ENCODE results near the gene SLCO4A1.

The SLCO4A1 gene

DNA sequence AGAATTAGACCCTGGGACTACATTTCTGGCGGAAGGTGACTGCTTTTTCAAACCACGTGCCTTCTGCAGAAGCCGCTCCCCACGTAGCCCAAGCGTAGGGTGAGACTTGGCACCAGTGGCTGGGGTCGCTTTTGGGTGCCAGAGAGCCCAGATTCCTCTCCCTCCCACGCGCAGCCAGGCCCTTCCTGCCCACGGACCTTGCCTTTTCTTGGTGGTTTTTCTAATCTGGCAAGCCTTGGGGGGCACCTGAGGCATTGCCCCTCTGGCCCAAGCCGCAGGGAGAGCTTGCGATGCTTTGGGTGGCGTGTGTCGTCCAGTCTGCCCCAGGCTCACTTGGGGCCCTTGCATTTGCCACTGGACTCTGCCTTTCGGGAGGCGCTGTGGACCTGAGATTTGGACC, 3.3 kb downstream of the SLCO4A1 start:
- DNase-seq (ENCODE audit: extremely low read depth, low read depth) = no peak
- TF ChIP-seq, protein P1, sequence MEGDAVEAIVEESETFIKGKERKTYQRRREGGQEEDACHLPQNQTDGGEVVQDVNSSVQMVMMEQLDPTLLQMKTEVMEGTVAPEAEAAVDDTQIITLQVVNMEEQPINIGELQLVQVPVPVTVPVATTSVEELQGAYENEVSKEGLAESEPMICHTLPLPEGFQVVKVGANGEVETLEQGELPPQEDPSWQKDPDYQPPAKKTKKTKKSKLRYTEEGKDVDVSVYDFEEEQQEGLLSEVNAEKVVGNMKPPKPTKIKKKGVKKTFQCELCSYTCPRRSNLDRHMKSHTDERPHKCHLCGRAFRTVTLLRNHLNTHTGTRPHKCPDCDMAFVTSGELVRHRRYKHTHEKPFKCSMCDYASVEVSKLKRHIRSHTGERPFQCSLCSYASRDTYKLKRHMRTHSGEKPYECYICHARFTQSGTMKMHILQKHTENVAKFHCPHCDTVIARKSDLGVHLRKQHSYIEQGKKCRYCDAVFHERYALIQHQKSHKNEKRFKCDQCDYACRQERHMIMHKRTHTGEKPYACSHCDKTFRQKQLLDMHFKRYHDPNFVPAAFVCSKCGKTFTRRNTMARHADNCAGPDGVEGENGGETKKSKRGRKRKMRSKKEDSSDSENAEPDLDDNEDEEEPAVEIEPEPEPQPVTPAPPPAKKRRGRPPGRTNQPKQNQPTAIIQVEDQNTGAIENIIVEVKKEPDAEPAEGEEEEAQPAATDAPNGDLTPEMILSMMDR (IDR thresholded peaks at IDR 0.05; ENCODE audit: low read depth, low read length) = no peak

- TF ChIP-seq, protein P1 (IDR thresholded peaks at IDR 0.05; ENCODE audit: low read depth, low read length) = no peak
Observed at GRCh38 chr20:62646851-62647520, 4.7 kb downstream of the SLCO4A1 start.

DNA sequence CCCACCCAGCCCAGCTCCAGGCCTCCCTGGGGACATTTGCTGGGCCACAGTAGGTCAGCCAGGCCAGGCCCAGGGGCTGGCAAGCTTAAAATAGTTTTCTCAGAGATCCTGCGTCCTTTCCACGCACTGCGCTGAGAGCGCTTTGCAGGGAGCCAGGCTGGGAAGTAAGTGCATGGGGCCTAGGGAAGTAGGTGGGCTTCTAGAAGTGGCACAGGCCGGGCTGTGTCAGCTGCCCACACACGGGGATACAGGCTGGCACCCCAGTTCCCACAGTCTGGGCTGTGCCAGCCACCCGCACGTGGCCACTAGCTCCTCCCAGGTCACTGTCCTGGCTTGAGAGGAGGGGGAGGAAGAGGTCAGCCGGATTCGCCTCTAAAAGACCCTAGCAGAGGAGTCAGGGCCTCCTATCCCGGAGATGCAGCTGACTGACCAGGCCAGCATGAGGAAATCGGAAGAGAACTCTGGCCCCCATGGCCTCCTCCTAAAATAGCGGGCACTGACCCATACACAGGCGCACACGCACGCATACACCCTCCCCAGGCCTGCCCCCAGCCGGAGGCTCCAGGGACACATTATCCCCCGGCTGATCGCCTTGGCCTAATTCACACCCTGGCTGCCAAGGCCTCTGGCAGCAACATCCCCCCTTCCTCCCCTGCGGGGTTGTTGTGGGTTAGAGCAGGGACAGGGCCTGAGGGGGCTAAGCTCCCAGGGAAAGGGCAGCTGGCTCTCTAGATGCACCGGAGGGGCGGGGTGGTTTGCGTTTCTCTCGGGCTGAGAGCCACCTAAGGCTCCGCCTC, 5.4 kb downstream of the SLCO4A1 start:
- DNase-seq (ENCODE audit: extremely low read depth, low read depth) = no peak
- TF ChIP-seq, protein P1 (IDR thresholded peaks at IDR 0.05; ENCODE audit: low read depth, low read length) = no peak

More at GRCh38 chr20:62646851-62647520, 4.7 kb downstream of the SLCO4A1 start:
- no peak for DNase-seq (ENCODE audit: extremely low read depth, low read depth)

- DNase-seq (ENCODE audit: extremely low read depth, low read depth) = no peak
- TF ChIP-seq, protein P1 (IDR thresholded peaks at IDR 0.05; ENCODE audit: low read depth, low read length) = no peak
Observed at GRCh38 chr20:62648318-62648995, 6.2 kb downstream of the SLCO4A1 start.

DNA sequence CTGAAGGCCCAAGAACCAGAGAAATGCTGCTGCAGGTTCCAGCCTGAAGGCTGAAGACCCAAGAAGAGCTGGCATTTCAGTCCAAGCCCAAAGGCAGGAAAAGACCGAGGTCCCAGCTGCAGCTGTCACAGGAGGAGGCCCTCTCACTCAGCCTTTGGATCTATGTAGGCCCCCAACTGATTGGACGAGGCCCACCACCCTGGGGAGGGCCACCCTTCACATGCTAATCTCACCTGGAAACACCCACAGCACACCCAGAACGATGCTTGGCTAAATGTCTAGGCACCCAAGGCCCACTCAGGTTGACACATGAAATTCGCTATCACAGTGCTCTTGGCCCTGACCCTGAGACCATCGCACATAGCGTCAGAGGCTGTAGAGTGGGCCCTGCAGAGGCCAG, 6.8 kb downstream of the SLCO4A1 start:
- TF ChIP-seq, protein P1 (IDR thresholded peaks at IDR 0.05; ENCODE audit: low read depth, low read length) = no peak
- no peak for DNase-seq (ENCODE audit: extremely low read depth, low read depth)

DNA sequence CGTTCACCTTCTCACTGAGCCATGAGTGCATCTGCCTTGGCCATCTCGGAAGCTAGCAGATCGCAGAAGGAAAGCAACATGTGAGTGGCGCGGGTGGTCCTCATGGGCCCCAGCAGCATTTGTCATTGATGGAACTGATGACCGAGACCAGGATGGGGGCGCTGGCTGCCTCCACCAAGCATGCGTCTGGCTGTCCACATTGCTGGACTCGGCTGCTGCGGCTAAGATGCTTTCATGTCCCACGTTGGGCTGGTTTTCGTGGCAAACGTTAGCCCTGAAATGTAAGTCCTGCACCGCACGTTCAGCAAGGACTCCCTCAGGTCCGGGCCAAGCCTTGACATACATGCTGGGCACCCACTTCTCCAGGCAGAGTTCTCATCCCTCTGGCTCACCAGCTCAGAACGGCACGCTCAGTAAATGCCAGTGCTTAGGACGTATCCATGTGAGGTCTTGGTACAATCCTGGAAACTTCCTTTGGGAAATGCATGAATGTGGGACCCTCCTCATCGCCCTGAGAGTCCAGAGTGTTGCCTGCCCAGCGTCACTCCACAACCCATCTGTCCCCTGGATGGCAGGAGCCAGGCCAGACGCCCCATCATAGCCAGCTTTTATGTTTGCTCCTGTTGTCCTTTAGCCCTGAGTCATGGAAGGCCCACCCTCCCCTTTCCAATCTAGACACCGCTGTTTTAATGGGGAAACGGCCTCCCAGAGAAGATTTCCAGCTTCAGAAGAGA, 8.4 kb downstream of the SLCO4A1 start:
- DNase-seq (ENCODE audit: extremely low read depth, low read depth) = no peak
- TF ChIP-seq, protein P1 (IDR thresholded peaks at IDR 0.05; ENCODE audit: low read depth, low read length) = no peak
